Suprapubic skin (tissue), 3 donors: Measurements from ENCODE around the gene IL1R1.

Source experiments
- CTCF ChIP-seq, 2 donors: fragments of 200-600 bp in 1 of 2; fragments of 450-650 bp in 1 of 2; sonication (generic) in 1 of 2; IDR thresholded peaks; one replicate each; pipeline ENCODE4 v1.5.1; 2016 to 2019; ENCODE audit warnings: antibody characterized with exemption in 2 of 2, mild to moderate bottlenecking in 1 of 2, moderate library complexity in 1 of 2
- EP300 ChIP-seq: sonication (generic); formaldehyde crosslinking; IDR thresholded peaks from one replicate; pipeline ENCODE4 v1.6.1; 2017; ENCODE audit warnings: antibody characterized with exemption
- POLR2A ChIP-seq, 2 donors: fragments of 450-650 bp; IDR thresholded peaks; one replicate each; pipeline ENCODE4 v1.6.1; 2017; ENCODE audit warnings: antibody characterized with exemption in 2 of 2, mild to moderate bottlenecking in 2 of 2, moderate library complexity in 2 of 2

- TF ChIP-seq POLR2A (IDR thresholded peaks at IDR 0.05) (no peak), CTCF (IDR thresholded peaks at IDR 0.05) (no peak), EP300 (no peak)
Measured at GRCh38 chr2:102112692-102113665, 29.6 kb upstream of the IL1R1 start.
